Measurements from ENCODE around the gene CDC14B.

Gene CDC14B

DNA sequence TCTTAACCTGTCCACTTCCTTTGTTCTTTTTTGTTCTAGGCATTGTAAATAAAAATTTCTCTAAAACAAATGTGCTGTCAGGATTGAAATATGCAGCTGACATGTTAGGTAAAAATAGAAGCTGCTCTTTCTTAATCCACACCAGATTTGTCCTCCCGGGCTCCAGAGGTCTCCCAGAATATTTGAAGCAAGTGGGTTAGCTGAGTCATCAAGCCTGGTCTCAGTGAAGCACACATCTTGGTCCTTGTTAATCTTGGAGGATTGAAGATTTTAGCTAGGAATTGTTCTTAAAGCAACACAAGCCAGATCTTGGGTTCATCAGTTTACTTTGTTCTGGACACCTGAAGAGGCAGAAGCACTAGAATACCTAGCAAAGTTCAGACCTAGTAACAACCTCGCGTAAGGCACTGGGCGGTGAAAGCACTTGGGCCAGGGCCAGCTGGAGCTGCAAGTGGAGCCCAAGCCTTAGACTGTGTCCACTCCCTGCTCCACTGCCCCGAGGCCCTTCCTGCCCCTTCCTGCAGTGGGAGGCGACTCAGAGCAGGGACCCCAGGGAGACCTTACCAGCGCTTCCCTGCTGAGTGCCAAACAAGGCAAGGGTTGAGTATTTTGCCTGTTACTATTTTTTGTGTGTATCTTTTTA is 133.1 kb downstream of the CDC14B start:
- Histone ChIP-seq H3K4me3 (peak overlapping the region; percentile 43), H3K27ac (peak overlapping the region; percentile 87 to 93)
- TF ChIP-seq, protein P1, sequence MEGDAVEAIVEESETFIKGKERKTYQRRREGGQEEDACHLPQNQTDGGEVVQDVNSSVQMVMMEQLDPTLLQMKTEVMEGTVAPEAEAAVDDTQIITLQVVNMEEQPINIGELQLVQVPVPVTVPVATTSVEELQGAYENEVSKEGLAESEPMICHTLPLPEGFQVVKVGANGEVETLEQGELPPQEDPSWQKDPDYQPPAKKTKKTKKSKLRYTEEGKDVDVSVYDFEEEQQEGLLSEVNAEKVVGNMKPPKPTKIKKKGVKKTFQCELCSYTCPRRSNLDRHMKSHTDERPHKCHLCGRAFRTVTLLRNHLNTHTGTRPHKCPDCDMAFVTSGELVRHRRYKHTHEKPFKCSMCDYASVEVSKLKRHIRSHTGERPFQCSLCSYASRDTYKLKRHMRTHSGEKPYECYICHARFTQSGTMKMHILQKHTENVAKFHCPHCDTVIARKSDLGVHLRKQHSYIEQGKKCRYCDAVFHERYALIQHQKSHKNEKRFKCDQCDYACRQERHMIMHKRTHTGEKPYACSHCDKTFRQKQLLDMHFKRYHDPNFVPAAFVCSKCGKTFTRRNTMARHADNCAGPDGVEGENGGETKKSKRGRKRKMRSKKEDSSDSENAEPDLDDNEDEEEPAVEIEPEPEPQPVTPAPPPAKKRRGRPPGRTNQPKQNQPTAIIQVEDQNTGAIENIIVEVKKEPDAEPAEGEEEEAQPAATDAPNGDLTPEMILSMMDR (IDR thresholded peaks at IDR 0.05), result no peak
- peak; percentile 86 for DNase-seq (ENCODE audit: low spot score)

DNA sequence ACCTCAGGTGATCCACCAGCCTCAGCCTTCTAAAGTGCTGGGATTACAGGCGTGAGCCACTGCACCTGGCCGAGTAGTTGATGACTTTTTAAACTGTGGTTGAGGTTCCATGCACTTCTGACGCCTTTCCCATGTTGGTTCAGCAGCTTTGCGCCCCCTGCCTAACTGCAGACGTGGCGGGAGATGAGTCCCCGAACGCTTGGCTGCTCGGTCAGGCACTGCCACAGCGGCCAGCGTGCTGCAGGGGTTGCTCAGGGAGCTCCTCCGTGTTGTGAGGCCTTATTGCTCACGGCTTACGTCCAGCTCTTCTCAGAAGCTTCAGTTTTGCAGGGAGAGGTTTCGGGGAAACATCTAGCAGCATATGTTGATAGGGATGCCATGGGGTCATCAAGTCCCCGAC is 134.4 kb downstream of the CDC14B start:
- H3K27ac ChIP-seq, result peak overlapping the region; percentile 87 to 93
- TF ChIP-seq, protein P1 (IDR thresholded peaks at IDR 0.05), result no peak
- no peak for DNase-seq (ENCODE audit: low spot score)
- no peak overlapping the region for H3K4me3 ChIP-seq

DNA sequence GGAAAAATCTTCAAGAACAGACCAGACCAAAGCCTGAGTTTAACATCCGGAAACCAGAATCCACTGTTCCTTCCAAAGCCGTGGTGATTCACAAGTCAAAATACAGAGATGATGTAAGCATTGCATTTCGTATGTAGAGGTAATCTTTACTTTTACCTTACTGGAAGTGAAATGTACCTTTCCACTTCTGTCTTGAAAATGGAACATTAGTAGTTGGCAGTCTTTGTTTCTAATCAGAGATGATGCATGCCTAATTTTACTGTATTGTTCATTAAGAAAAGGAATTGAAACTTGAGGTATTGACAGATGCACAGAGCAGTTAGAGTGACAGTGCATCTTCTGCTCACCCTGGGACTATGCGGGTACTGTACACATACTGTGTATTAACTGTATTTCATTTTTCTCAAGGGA is 135.1 kb downstream of the CDC14B start:
- TF ChIP-seq, protein P1 (IDR thresholded peaks at IDR 0.05), result no peak
- peak overlapping the region; percentile 87 to 93 for H3K27ac ChIP-seq
- no peak overlapping the region for H3K4me3 ChIP-seq

DNA sequence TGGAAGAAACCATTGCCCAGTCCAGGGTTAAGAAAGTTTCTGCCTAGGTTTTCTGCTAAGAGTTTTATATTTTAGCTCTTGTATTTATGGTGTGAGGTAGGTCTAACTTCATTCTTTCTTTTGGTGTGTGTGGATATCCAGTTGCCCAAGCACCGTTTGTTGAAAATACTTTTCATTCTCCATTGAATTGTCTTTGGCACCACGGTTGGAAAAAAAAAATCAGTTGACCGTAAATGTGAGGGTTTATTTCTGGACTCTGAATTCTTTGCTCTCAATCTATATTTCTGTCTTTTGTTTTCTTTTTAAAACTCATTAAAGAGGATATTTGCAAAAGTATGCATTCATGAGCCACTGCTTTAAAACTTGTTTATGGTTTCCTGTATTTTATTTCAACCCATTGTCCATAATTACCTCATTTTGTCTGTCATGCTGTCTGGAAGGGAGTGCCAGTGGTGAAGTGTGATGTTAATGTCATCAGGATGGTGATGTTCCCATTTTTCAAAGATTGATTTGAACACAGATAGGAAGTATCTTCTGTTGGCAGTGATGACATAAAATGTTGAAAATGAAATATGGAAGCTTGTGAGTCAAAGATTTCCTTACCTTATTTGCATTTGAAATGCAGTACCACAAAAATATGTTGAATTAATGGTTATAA is 135.8 kb downstream of the CDC14B start:
- H3K4me3 ChIP-seq, result no peak overlapping the region
- TF ChIP-seq, protein P1 (IDR thresholded peaks at IDR 0.05), result no peak
- H3K27ac ChIP-seq, result peak overlapping the region; percentile 87 to 93
- DNase-seq (ENCODE audit: low spot score), result no peak

More for the DNA sequence above, 135.1 kb downstream of the CDC14B start:
- no peak for DNase-seq (ENCODE audit: low spot score)

DNA sequence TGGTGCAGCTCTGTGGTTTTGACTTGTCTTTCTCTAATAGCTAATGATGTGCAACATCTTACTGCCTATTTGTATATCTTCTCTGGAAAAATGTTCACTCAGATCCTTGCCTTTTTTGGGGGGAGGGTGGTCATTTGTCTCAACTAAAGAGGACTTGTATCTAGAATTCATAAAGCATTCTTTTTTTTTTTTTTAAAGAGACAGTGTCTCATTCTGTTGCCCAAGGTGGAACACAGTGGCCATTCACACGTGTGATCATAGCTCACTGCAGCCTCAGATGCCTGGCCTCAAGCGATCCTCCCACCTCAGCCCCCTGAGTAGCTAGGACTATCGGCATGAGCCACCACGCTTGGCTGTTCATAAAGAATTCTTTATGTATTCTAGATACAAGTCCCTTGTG is 136.4 kb downstream of the CDC14B start:
- TF ChIP-seq, protein P1 (IDR thresholded peaks at IDR 0.05), result no peak

DNA sequence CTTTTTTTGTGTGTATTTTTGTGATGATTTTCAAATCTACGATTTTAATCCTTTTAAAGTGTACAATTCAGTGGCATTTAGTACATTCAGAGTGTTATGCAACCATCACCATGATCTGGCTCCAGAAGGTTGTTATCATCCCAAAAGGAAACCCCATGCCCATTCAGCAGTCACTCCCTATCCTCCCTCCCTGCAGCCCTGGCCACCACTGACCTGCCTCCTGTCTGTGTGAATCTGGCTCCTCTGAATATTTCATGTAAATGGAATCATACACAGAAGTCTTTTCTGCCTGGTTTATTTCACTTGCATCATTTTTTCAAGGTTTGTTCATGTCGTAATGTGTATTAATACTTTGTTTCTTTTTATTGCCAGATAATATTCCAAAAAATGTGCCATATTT is 137.2 kb downstream of the CDC14B start:
- Histone ChIP-seq H3K27ac (peak overlapping the region; percentile 48 to 93), H3K4me3 (no peak overlapping the region)
- DNase-seq (ENCODE audit: low spot score), result no peak
- TF ChIP-seq, protein P1 (IDR thresholded peaks at IDR 0.05), result no peak

More for the DNA sequence above, 136.4 kb downstream of the CDC14B start:
- Histone ChIP-seq H3K4me3 (no peak overlapping the region), H3K27ac (peak overlapping the region; percentile 48 to 93)
- DNase-seq (ENCODE audit: low spot score), result no peak

DNA sequence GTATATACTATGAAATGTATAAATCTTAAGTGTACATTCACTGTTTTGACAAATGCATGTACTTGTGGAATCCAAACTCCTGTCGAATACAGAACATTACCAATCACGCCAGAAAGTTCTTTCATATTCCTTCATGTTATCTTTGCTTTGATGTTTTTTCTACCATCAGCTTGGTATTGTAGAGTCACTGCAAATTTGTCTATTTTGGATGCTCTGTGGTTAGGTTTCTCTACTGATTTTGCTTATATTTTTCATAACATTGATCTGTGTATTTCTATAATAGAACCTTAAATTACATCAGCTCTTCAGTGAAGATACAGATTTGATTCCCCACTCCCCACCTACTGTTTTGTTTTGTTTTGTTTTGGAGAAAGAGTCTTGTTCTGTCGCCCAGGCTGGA is 138.9 kb downstream of the CDC14B start:
- DNase-seq (ENCODE audit: low spot score), result no peak
- TF ChIP-seq, protein P1 (IDR thresholded peaks at IDR 0.05), result no peak

More for the DNA sequence above, 138.9 kb downstream of the CDC14B start:
- no peak overlapping the region for H3K27ac ChIP-seq
- H3K4me3 ChIP-seq, result no peak overlapping the region

Data from coronary artery (tissue), 2 donors.